GM13976 (cell line): ENCODE measurements around the gene NFKBIB.

Experiments
- DNase-seq: peaks from one replicate; pipeline ENCODE4 v3.0.0; 2012; ENCODE audit warnings: low spot score
- in situ Hi-C: fragments of 300-500 bp; cut with MboI; formaldehyde crosslinking; loops from one replicate; pipeline ENCODE4 v1.12.0; 2022; ENCODE audit warnings: low sequenced_read_pairs, mixed read lengths, inconsistent platforms; ENCODE audit not compliant: unreplicated experiment
- TF ChIP-seq, protein P1 (sequence below): IDR thresholded peaks from 2 replicates; pipeline ENCODE4 v1.5.1; 2012; ENCODE audit warnings: borderline replicate concordance, mild to moderate bottlenecking; ENCODE audit not compliant: insufficient read depth; ENCODE audit errors: extremely low read depth, missing control alignments, control extremely low read depth

NFKBIB gene

DNA sequence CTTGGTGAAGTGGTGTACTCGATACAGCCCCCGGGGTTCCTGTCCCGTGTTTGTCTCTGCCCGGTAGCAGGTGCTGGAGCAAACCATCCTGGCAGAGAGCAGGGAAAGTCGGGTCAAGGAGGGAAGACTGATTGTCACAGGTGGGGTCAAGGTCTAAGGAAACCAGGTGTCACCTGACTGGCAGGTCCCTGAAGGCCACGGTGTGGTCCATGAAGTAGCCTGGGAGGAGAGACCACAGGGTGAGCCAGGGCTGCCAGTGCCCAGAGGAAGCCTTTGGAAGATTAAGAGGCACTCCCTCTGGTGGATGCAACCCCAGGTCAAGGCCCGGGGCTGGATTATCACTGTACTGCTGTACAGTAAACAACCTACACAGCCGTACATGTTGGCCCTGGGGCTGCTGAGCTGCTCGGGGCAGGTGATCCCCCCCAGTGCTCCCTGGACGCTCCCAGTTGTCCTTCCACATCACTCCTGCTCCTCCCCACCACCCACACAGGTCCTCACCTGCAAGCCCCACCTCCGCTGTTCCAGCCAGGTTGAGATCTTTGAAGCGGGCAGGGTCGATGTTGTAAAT lies 18.2 kb downstream of the NFKBIB start:
- no peak for DNase-seq
- in situ Hi-C loops = no loop called here
- TF ChIP-seq, protein P1, sequence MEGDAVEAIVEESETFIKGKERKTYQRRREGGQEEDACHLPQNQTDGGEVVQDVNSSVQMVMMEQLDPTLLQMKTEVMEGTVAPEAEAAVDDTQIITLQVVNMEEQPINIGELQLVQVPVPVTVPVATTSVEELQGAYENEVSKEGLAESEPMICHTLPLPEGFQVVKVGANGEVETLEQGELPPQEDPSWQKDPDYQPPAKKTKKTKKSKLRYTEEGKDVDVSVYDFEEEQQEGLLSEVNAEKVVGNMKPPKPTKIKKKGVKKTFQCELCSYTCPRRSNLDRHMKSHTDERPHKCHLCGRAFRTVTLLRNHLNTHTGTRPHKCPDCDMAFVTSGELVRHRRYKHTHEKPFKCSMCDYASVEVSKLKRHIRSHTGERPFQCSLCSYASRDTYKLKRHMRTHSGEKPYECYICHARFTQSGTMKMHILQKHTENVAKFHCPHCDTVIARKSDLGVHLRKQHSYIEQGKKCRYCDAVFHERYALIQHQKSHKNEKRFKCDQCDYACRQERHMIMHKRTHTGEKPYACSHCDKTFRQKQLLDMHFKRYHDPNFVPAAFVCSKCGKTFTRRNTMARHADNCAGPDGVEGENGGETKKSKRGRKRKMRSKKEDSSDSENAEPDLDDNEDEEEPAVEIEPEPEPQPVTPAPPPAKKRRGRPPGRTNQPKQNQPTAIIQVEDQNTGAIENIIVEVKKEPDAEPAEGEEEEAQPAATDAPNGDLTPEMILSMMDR = no peak

DNA sequence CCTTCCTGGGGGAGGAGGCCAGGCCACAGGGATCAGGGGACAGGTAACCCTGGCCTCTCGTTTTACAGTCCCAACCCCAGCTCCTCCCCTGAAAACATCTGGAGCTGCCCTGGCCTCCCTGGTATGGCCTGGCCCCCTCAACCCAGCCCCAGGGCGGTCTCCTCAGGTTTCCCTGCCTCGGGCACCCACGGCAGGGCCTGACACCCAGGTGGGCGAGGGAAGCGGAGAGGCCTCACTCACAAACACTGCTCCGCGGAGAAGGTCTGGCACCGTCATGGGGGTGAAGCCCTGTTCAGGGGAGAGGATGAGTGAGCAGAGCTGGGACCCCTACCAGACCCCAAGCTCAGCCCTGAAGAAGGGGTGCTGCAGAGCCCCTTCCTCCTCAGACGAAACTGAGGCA lies 18.8 kb downstream of the NFKBIB start:
- TF ChIP-seq, protein P1 = no peak
- no peak for DNase-seq
- in situ Hi-C loops = no loop called here

DNA sequence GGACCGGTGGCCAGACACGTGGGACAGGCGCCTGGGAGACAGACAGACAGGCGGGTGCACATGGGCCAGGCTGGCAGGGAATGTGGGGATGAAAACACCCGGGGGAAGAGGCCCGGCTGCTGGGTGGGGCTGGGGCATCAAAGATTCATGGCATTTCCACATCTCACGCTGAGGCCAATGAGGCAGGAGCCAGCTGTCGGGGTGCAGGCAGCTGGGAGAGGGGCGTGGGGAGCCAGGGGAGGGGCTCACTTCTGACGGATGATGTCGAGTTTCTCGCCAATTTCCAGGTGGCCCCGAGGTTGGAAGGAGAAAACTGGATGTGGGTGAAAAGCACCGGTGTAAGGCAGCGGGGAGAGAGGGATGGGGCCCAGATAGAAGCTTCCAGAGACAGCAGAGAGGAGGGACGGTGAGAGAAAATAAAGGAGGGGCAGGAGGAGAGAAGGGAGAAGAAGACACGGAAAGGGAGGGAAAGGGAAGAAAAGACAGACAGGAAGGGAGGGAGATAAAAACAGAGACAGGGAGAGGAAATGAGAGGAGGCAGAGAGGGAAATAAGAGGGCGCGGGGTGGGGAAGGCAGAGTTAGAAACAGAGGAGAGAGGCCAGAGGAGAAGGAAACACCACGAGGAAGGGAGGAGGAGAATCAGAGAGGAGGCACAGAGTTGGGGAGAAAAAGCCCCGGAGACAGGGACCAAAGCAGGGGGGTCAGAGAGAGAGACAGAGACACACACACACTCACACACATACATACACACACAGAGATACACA lies 20.2 kb downstream of the NFKBIB start:
- TF ChIP-seq, protein P1 = no peak
- no peak for DNase-seq
- in situ Hi-C loops = no loop called here

DNA sequence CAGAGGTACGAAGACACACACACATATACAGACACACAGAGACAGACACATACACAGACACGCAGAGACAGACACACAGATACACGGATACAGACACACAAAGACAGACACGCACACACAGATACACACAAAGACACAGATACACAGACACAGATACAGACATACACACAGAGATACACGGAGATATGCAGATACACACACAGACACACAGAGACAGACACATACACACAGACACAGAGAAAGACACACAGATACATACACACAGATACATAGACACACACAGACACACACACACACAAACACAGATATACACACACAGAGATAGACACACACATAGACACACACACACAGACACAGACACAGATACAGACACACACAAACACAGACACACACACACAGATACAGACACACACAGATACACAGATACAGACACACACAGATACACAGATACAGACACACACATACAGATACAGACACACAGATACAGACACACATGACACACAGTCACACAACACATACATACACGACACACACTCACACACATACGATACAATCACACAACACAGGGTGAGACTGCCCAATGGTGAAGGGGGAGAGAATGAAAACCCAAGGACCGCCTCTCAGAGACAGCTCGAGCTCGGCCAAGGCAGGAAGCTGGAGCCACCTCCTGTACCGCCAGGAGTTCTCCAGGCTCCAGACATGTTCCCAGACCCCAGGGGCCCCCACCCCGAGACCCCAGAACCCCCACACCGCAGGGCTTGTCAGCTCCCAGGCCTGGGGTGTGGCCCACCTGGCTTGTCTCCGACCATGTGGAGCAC lies 21.0 kb downstream of the NFKBIB start:
- TF ChIP-seq, protein P1 = no peak
- in situ Hi-C loops = no loop called here

DNA sequence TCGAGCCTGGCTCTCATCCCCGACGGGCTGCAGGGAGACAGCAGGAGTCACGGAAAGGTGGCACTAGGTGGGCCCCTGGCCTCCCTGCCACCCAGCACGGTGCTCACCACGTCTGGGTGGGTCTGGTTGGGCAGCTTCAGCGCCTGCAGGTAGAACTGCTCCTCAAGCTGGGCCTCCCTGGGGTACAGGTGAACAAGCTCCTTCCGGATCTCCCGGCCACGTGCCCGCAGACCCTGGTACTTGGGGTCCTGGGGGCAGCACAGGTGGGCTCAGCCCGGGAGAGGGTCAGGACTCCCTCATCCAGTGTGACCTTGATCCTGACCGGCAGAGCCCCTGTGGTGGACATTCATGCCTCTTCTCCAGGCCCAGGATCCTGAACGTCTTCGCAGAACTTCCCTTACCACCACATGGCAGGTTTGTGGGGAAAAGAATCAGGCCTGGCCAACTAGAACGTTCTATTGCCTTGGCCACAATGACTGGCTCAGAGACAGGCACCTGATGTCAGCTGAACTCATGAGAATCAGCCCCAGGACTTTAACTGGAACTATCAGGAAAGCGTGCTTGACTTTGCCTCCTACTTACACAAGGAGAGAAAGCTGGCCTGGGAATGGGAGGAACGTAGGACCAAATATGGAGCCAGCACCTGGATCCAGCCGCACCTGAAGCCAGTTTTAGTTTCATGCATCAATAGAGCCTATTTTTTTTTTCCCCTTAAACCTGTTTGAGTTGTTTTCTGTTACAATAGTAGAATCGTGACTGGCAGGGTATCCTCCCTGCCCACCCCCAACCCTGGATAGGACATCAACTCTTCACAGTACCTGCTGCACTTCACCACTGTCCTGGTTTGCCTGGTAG lies 21.9 kb downstream of the NFKBIB start:
- DNase-seq = no peak
- in situ Hi-C loops = no loop called here

More for the DNA sequence above, 21.0 kb downstream of the NFKBIB start:
- no peak for DNase-seq

DNA sequence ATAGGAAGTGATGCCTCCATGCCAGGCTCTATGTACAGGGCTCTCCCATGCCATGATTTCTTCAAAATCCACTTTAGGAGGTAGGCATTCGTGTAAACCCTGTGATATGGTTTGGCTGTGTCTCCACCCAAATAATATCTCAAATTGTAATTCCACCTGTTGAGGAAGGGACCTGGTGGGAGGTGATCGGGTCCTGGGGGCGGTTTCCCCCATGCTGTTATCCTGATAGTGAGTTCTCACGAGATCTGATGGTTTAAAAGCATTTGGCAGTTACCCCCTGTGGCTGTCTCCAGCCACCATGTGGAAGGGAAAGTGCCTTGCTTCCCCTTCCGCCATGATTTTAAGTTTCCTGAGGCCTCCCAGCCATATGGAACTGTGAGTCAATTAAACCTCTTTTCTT lies 22.7 kb downstream of the NFKBIB start:
- TF ChIP-seq, protein P1 = no peak
- no peak for DNase-seq
- in situ Hi-C loops = no loop called here

More for the DNA sequence above, 21.9 kb downstream of the NFKBIB start:
- TF ChIP-seq, protein P1 = no peak
